Upper lobe of right lung (tissue), 1 donor: ENCODE measurements around the gene SEBOX. TPM values are rescaled to one million over a fixed set of nuclear protein-coding genes. Genes with fewer than 3 reads are reported as not detected.
"Not testable (repeated sequence)": the region's sequence is repeated elsewhere in the genome, so short reads cannot be mapped to it uniquely, and the experiment has no call there.

Experiments
- ATAC-seq: fragments of 200-7000 bp; cut with Tn5 transposase; one replicate; pipeline ENCODE4 v1.9.1; 2020; ENCODE audit warnings: mild to moderate bottlenecking, moderate library complexity
- DNase-seq: peaks from one replicate; pipeline ENCODE4 v3.0.0-alpha.2; 2020
- H3K27ac ChIP-seq: fragments of 200-600 bp; one replicate; pipeline ENCODE4 v1.8.0; 2022
- H3K27me3 ChIP-seq: fragments of 200-600 bp; one replicate; pipeline ENCODE4 v1.8.0; 2022; ENCODE audit warnings: mild to moderate bottlenecking
- H3K36me3 ChIP-seq: fragments of 200-600 bp; one replicate; pipeline ENCODE4 v1.8.0; 2022
- H3K4me1 ChIP-seq: fragments of 200-600 bp; one replicate; pipeline ENCODE4 v1.8.0; 2022
- H3K4me3 ChIP-seq: fragments of 200-600 bp; one replicate; pipeline ENCODE4 v1.8.0; 2022; ENCODE audit warnings: mild to moderate bottlenecking
- H3K9me3 ChIP-seq: fragments of 200-600 bp; one replicate; pipeline ENCODE4 v1.8.0; 2022
- intact Hi-C: fragments of 100-400 bp; cut with DNase I; formaldehyde crosslinking; loops from one replicate; pipeline ENCODE4 v1.11.0; 2022
- total RNA-seq: library from RNA; stranded (reverse); fragmentation: NEBNext Ultra II Directional; extraction: Animal tissue kit (Norgen Biotek cat#: 25700); gene quantifications from one replicate; pipeline ENCODE4 v1.2.1, GENCODE V29; 2021
- TF ChIP-seq, protein P1 (sequence below): fragments of 200-600 bp; IDR thresholded peaks from one replicate; pipeline ENCODE4 v1.8.0; 2022; ENCODE audit warnings: antibody characterized with exemption
- donor health status: DM: no; HTN: yes; CAD: no; lungs with severe emphysema.

The SEBOX gene
- total RNA-seq, 1 donor from 2014 or later = not detected

GRCh38 chr17:28342313-28342712 lies 22.7 kb downstream of the SEBOX start:
- DNase-seq = no peak
- H3K4me1 ChIP-seq = peaks cover 22% of the 10 kb centered on the region
- H3K36me3 ChIP-seq = peaks cover 81% of the 10 kb centered on the region
- no peak for ATAC-seq
- no peaks in the 10 kb centered on the region for H3K27me3 ChIP-seq
- TF ChIP-seq, protein P1, sequence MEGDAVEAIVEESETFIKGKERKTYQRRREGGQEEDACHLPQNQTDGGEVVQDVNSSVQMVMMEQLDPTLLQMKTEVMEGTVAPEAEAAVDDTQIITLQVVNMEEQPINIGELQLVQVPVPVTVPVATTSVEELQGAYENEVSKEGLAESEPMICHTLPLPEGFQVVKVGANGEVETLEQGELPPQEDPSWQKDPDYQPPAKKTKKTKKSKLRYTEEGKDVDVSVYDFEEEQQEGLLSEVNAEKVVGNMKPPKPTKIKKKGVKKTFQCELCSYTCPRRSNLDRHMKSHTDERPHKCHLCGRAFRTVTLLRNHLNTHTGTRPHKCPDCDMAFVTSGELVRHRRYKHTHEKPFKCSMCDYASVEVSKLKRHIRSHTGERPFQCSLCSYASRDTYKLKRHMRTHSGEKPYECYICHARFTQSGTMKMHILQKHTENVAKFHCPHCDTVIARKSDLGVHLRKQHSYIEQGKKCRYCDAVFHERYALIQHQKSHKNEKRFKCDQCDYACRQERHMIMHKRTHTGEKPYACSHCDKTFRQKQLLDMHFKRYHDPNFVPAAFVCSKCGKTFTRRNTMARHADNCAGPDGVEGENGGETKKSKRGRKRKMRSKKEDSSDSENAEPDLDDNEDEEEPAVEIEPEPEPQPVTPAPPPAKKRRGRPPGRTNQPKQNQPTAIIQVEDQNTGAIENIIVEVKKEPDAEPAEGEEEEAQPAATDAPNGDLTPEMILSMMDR = no peak
- intact Hi-C loops = no loop called here
- no peak overlapping the region for H3K27ac ChIP-seq
- H3K9me3 ChIP-seq = no peaks in the 10 kb centered on the region
- no peak overlapping the region for H3K4me3 ChIP-seq

DNA sequence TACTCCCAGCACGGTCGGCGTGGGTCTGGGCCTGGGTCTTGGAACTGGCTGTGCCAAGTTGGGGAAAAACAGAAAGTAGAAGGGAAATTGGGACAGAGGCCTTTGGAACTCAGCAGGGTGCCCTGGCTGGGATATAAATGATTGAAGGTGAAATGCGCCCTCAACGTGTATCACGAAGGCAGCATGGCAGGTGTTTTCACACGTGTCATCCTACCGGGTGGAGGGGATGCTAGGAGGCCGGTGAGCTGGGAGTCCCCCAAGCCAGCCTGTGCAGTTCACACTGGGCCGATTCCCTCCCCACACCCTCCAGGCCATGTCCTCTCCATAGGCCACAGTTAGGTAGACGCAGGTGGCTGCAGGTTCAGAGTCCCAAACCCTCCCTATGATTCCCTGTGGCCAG lies 23.5 kb downstream of the SEBOX start:
- intact Hi-C loops = no loop called here
- Histone ChIP-seq H3K27ac (no peak overlapping the region), H3K9me3 (no peaks in the 10 kb centered on the region), H3K4me3 (no peak overlapping the region), H3K36me3 (peaks cover 73% of the 10 kb centered on the region), H3K27me3 (no peaks in the 10 kb centered on the region), H3K4me1 (peaks cover 20% of the 10 kb centered on the region)
- TF ChIP-seq, protein P1 = no peak
- DNase-seq (no peak), ATAC-seq (no peak)

DNA sequence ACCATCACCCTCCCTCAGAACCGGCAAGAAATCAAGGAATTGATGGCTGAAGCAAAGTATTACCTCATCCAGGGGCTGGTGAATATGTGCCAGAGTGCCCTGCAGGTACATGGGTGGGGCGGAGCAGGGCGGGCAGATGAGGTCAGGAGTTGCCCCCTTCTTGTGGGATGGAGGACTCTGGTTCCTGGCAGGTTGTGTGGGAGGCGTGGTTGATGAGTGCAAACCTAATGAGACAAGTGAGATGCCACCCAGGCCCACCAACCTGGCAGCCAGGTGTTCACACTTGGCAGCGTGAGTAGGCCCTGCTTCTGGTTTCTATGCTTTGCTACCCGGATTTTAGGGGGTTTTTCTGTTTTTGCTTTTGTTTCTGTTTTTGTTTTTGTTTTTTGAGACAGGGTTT lies 24.6 kb downstream of the SEBOX start:
- no peak for DNase-seq
- Histone ChIP-seq H3K36me3 (peaks cover 61% of the 10 kb centered on the region), H3K27me3 (no peaks in the 10 kb centered on the region), H3K4me1 (peaks cover 17% of the 10 kb centered on the region), H3K4me3 (no peak overlapping the region), H3K27ac (no peak overlapping the region), H3K9me3 (no peaks in the 10 kb centered on the region)
- no peak for ATAC-seq
- TF ChIP-seq, protein P1 = no peak
- intact Hi-C loops = no loop called here

GRCh38 chr17:28339431-28339830 lies 25.6 kb downstream of the SEBOX start:
- Histone ChIP-seq H3K9me3 (no peaks in the 10 kb centered on the region), H3K36me3 (peaks cover 52% of the 10 kb centered on the region), H3K27ac (no peak overlapping the region), H3K4me3 (no peak overlapping the region), H3K4me1 (peaks cover 20% of the 10 kb centered on the region), H3K27me3 (no peaks in the 10 kb centered on the region)
- ATAC-seq = no peak
- TF ChIP-seq, protein P1 = no peak
- intact Hi-C loops = no loop called here
- no peak for DNase-seq

- Histone ChIP-seq H3K4me1 (peaks cover 26% of the 10 kb centered on the region), H3K4me3 (peak overlapping the region; percentile 16), H3K36me3 (peaks cover 45% of the 10 kb centered on the region), H3K27ac (peak overlapping the region; percentile 66)
- DNase-seq, H3K9me3 ChIP-seq, ATAC-seq, intact Hi-C loops, H3K27me3 ChIP-seq: not testable (repeated sequence)
These were observed 26.2 kb downstream of the SEBOX start for GRCh38 chr17:28338769-28339212.

DNA sequence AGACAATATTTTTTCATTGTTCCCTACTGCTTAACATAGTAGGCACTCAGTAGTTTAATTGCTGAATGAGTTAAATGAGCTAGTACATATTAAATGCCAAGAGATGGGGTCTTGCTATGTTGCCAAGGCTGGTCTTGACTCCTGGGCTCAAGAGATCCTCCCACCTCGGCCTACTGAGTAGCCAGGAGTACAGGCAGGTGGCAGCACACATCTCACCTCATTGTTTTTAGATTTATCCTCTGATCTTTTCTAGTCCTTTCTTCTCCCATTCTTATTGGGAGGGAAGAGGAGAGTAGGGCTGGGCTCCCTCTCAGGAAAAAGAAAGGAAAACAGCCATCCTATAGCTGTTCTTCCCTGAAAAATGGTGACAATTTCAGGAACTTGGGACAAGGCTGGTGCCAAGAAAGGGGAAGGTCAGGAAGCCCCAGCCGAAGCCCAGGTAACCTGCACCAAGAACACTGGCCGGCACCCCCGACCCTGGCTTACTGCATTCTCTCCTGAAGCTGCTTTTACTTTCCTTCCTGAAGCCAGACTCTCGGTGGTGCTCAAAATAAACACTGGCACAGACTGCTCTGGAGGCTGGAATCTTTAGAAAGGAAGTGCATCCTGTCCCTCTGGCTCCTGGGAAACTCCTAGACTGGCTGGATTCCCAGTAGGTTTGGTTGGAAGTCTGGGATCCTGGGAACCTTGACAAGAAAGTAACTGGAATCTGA lies 26.8 kb downstream of the SEBOX start:
- no peaks in the 10 kb centered on the region for H3K9me3 ChIP-seq
- peaks cover 31% of the 10 kb centered on the region for H3K4me1 ChIP-seq
- DNase-seq (no peak), ATAC-seq (no peak)
- TF ChIP-seq, protein P1 = no peak
- intact Hi-C loops = no loop called here
- peak overlapping the region; percentile 16 for H3K4me3 ChIP-seq
- H3K36me3 ChIP-seq = peaks cover 40% of the 10 kb centered on the region
- H3K27ac ChIP-seq = peak overlapping the region; percentile 66
- H3K27me3 ChIP-seq = no peaks in the 10 kb centered on the region
